ENCODE results near the gene SARS2.
"Not testable (repeated sequence)": the region's sequence is repeated elsewhere in the genome, so short reads cannot be mapped to it uniquely, and the experiment has no call there.

SARS2 gene, protein sequence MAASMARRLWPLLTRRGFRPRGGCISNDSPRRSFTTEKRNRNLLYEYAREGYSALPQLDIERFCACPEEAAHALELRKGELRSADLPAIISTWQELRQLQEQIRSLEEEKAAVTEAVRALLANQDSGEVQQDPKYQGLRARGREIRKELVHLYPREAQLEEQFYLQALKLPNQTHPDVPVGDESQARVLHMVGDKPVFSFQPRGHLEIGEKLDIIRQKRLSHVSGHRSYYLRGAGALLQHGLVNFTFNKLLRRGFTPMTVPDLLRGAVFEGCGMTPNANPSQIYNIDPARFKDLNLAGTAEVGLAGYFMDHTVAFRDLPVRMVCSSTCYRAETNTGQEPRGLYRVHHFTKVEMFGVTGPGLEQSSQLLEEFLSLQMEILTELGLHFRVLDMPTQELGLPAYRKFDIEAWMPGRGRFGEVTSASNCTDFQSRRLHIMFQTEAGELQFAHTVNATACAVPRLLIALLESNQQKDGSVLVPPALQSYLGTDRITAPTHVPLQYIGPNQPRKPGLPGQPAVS

DNA sequence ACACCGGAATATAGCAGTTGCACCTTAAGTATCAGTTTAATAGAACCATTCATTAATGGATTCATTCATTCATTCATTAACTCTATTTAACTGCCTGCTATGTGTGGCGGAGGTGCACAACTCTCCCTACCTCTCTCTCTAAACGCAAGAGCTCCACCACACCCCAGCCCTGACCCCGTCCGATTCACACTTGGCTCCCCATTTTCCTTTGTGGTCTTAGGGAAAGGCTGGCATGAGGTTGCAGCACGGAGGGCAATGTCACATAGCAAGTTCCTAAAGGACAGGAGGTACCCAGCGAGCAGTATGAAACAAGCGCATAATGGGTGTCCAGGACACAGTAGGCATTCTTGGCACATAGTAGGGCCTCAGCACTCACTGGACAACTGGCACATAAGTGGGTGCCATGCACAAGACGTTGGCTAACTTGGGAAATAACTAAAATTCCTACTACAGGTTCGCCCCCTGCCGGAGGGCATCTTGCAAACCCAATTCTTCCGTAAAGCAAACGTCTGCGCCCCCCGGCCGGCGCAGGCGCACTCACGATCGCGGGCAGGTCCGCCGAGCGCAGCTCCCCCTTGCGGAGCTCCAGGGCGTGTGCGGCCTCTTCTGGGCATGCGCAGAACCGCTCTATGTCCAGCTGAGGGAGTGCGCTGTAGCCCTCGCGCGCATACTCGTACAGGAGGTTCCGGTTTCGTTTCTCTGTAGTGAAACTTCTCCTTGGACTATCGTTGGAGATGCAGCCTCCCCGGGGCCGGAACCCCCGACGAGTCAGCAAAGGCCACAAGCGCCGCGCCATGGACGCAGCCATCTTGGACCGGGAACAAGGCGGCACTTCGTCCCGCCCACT, at the start of gene SARS2:
Gene SARS2, minus strand, starts transcription at position 835 of the 847 bp plus-strand sequence. Its CDS starts 27 bp downstream, at position 808.
- peak; percentile 94 for DNase-seq

DNA sequence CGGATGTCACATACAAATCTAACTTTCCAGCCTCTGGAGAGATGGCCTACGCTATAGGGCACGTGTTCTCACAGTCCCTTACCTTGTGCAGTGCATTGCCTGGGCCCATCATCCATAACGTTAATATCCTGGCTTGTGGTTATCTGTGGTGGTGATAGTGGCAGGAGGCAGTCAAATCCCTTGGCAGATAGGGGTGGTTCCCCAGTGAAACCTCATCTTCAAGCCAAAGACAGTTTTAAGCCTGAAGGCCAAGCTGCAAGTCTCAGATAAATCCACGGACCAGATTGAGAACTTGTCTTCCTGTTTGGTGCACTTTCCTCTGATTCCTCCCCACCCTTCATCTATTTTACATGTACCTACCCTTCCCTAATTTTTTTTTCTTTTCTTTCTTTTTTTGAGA, 49.2 kb upstream of the SARS2 start:
- DNase-seq: no peak

GRCh38 chr19:38978326-38978689, 47.7 kb upstream of the SARS2 start:
- DNase-seq: no peak

DNA sequence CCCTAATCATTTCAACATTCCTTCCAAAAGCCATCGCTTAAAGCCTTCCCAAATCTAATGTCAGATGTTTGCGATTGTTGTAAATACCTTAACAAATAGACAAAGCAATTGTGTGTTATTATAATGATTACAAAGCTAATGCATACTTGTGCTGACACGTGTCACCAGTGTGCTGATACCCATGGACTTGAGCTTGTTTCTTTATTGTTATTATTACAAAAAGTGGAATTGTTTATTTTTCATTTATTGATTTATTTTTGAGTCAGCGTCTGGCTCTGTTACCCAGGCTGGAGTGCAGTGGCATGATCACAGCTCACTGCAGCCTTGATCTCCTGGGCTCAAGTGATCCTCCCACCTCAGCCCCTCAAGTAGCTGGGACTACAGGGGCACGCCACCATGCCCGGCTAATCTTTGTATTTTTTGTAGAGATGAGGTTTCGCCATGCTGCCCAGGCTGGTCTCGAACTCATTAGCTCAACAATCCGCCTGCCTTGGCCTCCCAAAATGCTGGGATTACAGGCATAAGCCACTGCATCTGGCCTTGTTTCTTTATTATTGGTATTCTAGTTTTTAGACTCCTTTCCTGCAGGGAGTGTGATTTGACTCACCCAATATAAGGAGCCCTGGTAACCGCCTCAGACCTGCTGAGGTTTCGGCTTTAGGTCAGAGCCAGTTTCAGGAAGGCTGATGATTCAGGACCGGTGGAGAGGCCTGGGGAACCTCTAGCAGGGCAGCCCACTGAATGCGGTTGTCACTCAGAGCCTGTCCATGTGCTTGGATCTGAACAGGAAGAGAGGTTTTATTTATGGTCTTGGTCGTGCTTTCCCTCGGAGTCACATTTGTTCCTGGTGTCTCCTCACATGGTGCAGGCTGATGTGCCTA, 47.1 kb upstream of the SARS2 start:
- peak; percentile 97 for DNase-seq

- no peak for DNase-seq
Measured at GRCh38 chr19:38975861-38976271, 45.3 kb upstream of the SARS2 start.

DNA sequence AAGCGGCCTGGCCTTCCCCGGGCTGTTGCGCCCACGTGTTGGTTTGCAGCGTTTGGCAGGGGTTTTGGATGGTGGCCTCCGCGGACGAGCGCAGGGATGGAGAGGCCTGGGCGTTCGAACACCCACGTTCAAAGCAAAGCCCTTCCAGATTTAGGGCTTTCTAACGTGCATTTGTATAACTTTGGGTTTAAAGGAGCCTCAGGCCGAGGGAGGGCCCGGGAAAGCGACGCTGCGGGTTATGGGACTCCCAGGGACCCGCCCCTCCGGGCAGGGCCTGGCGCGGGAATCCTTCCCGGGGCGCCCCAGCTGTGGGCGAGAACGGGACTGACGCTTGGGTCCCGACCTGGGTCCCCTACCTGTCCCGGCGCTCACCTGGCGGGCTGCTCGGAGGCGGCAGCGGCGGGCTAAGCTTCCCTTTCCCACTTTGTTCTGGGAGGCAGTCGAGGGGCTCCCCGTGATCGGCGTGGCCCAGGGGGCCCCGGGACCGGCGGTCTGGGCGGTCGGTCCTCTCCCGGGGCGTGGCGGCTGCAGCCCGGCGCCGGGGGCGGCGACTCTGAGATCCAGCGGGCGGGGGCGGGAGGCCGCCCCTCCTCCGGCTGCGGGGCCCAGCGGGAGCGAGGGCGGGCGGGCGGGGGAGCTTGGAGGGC, 44.8 kb upstream of the SARS2 start, which contains the start of gene FBXO17:
Gene FBXO17, minus strand, starts transcription at position 529 of the 647 bp plus-strand sequence. CDS start 25,423 bp downstream, outside the sequence.
- DNase-seq: no peak

GRCh38 chr19:38974624-38975213, 44.2 kb upstream of the SARS2 start:
- no peak for DNase-seq

GRCh38 chr19:38971672-38972071, 41.1 kb upstream of the SARS2 start:
- DNase-seq: no peak

DNA sequence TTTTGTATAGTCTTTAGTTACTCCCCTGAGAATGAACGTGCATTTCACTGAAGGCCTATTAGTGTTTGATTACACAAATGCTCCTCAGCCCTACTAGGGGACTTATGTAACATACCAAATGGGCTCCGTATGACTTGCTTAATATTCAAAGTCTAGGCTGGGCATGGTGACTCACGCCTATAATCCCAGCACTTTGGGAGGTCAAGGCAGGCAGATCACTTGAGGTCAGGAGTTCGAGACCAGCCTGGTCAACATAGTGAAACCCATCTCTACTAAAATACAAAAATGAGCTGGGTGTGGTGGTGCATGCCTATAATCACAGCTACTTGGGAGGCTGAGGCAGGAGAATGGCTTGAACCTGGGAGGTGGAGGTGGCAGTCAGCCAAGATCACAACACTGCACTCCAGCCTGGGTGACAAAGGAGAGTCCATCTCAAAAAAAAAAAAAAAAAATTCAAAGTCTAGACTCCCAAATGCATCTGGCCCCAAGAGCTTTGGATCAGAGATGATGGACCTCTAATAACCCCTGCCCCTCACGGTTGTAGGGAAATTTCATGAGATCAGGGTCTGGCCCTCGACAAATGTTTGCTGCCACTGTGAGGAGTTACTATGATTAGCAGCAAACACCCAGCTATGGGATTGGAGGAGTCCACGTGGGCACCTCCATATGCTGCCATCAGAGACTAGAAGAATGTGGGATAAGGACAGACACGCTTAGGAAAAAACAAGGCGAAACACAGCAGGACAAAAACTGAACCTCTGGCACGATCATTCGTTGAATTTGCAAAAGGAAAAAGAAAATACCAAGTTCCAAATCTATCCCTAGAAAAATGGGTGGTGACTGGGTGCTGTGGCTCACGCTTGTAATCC, 40.3 kb upstream of the SARS2 start:
- DNase-seq: no peak

DNA sequence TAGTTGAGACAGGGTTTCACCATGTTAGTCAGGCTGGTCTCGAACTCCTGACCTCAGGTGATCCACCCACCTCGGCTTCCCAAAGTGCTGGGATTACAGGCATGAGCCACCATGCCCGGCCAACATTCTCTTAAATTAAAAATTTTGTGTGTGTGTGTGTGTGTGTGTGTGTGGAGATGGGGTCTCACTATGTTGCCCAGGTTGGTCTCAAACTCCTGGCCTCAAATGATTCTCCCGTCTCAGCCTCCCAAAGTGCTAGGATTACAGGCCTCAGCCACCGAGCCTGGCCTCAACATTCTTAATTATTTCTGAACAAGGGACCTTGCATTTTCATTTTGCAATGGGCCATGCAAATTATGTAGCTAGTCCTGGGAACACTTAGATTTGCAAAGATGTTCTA, 35.6 kb upstream of the SARS2 start:
- not testable (repeated sequence) for DNase-seq

- DNase-seq: no peak
Measured at GRCh38 chr19:38964738-38965137, 34.2 kb upstream of the SARS2 start.

GRCh38 chr19:38959618-38960017, 29.1 kb upstream of the SARS2 start:
- no peak for DNase-seq

- no peak for DNase-seq
Measured at GRCh38 chr19:38958301-38958700, 27.7 kb upstream of the SARS2 start.

GRCh38 chr19:38956264-38956663, 25.7 kb upstream of the SARS2 start:
- DNase-seq: no peak

DNA sequence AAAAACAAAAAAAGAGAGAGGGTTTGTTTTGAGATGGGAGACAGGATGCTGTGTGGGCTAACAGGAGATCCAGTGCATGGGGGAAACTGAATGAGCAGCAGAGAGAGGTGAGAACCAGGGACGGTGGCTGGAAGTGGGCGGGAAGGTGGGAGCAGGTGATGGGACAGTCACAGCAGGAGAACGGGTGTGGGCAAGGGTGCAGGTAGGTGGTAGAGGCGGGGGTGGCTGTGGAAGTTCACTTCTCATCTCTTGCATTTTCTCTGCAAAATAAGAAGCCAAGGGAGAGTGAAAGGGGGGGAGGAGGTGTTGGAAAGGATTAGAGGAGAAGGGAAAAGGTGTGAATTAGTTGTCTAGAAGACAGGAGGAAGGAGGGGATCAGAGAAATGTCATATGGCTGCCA, 23.1 kb upstream of the SARS2 start:
- no peak for DNase-seq

GRCh38 chr19:38952395-38953165, 22.0 kb upstream of the SARS2 start:
- peak; percentile 56 for DNase-seq

GRCh38 chr19:38951187-38951586, 20.6 kb upstream of the SARS2 start:
- DNase-seq: no peak

DNA sequence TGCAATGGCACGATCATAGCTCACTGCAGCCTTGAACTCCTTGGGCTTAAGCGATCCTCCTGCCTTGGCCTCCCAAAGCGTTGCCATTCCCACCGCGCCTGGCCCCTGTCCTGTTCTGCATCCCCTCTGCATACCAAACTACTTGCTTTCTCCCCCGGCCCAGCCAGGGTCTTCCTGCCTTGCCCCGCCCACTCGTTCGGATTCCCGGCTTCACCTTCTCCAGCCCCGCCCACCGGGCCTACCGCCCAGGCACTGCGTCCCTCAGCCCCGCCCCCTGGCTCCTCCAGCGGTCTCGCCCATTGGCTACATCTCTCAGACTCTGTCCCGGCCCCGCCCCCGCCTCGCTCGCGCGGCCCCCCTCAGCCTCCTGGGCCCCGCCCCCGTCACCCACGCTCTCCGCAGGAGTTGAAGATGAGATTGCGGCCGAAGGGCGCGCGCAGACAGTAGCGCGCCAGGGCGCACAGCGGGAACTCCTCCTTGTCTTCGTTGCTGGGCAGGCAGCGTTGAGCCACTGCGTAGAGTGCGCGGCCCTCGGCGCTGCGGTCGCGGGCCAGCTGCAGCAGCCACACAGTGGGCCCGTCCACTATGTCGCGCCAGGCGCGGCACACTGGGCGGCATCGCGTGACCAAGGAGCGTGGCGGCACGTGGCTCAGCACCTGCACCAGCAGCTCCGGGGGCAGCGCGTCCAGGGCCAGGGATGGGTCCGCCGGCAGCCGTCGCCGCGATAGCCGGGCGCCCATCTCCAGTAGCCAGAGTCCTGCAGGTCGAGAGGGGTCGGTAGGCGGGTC, 19.2 kb upstream of the SARS2 start:
- DNase-seq: peak; percentile 84
